GM23248 (cell line): ENCODE data around the gene ARMH4. TPM values are rescaled to one million over a fixed set of nuclear protein-coding genes. Genes with fewer than 3 reads are reported as not detected.

Experiments used
- DNase-seq: peaks from one replicate; pipeline ENCODE4 v3.0.0-alpha.2; 2015
- H2AFZ ChIP-seq: fragments of 200-600 bp; sonication (generic); 2 replicates; pipeline ENCODE4 v1.6.1; 2016; ENCODE audit warnings: antibody characterized with exemption
- H3F3A ChIP-seq: fragments of 200-600 bp; sonication (generic); 2 replicates; pipeline ENCODE4 v1.6.1; 2016; ENCODE audit warnings: mild to moderate bottlenecking, antibody characterized with exemption, mixed run types; ENCODE audit not compliant: insufficient read depth
- H3K27ac ChIP-seq: fragments of 200-600 bp; sonication (generic); 2 replicates; pipeline ENCODE4 v1.5.1; 2016; ENCODE audit warnings: mild to moderate bottlenecking
- H3K27me3 ChIP-seq: fragments of 200-600 bp; sonication (generic); replicated peaks from 2 replicates; pipeline ENCODE4 v1.6.1; 2016; ENCODE audit warnings: mild to moderate bottlenecking; ENCODE audit not compliant: insufficient read depth
- H3K36me3 ChIP-seq: fragments of 200-600 bp; sonication (generic); 2 replicates; pipeline ENCODE4 v1.6.1; 2016; ENCODE audit warnings: low read depth, mild to moderate bottlenecking
- H3K4me1 ChIP-seq: fragments of 200-600 bp; sonication (generic); 2 replicates; pipeline ENCODE4 v1.6.1; 2016; ENCODE audit warnings: mild to moderate bottlenecking; ENCODE audit not compliant: insufficient read depth
- H3K4me2 ChIP-seq: fragments of 200-600 bp; sonication (generic); one replicate; pipeline ENCODE4 v1.6.1; 2016; ENCODE audit warnings: mild to moderate bottlenecking; ENCODE audit not compliant: unreplicated experiment
- H3K4me3 ChIP-seq: fragments of 200-600 bp; sonication (generic); 2 replicates; pipeline ENCODE4 v1.5.1; 2016; ENCODE audit warnings: mild to moderate bottlenecking
- H3K79me2 ChIP-seq: fragments of 200-600 bp; sonication (generic); 2 replicates; pipeline ENCODE4 v1.6.1; 2016; ENCODE audit warnings: mild to moderate bottlenecking; ENCODE audit not compliant: insufficient read depth
- H3K9ac ChIP-seq: fragments of 200-600 bp; sonication (generic); 2 replicates; pipeline ENCODE4 v1.6.1; 2016; ENCODE audit warnings: mild to moderate bottlenecking
- H3K9me2 ChIP-seq: fragments of 200-600 bp; sonication (generic); 2 replicates; pipeline ENCODE4 v1.6.1; 2016; ENCODE audit warnings: mixed run types, mild to moderate bottlenecking, moderate library complexity; ENCODE audit not compliant: insufficient read depth
- H3K9me3 ChIP-seq: fragments of 200-600 bp; sonication (generic); one replicate; pipeline ENCODE4 v1.6.1; 2017; ENCODE audit warnings: low read depth
- H4K20me1 ChIP-seq: fragments of 200-600 bp; sonication (generic); 2 replicates; pipeline ENCODE4 v1.6.0; 2016; ENCODE audit not compliant: insufficient read depth
- EZH2 ChIP-seq: fragments of 200-600 bp; sonication (generic); IDR thresholded peaks from 2 replicates; pipeline ENCODE4 v1.6.1; 2018; ENCODE audit warnings: antibody characterized with exemption, mild to moderate bottlenecking; ENCODE audit not compliant: insufficient read depth, poor library complexity, severe bottlenecking
- EZH2phosphoT487 ChIP-seq: fragments of 200-600 bp; sonication (generic); IDR thresholded peaks from 2 replicates; pipeline ENCODE4 v1.6.1; 2018; ENCODE audit warnings: antibody characterized with exemption, moderate library complexity, mild to moderate bottlenecking, low read depth; ENCODE audit not compliant: insufficient read depth
- WGBS, 2 experiments: methylation state at CpG; one replicate each; pipeline ENCODE4 v1.1.6; 2015 to 2017; ENCODE audit warnings: low lambda C conversion rate in 2 of 2, low coverage in 1 of 2; ENCODE audit errors: missing lambda C conversion rate in 2 of 2; 5-methylcytosine and 5-hydroxymethylcytosine counted together
- in situ Hi-C: fragments of 300-500 bp; cut with MboI; formaldehyde crosslinking; loops from 2 replicates; pipeline ENCODE4 v1.15.0; 2020
- polyA plus RNA-seq: library from polyadenylated mRNA; unstranded; fragments of >200 nt; fragmentation: Nextera tagmentation; extraction: Ambion mirVana; gene quantifications from 2 replicates; pipeline ENCODE4 v1.2.1, GENCODE V29; 2016
- total RNA-seq: library from RNA; depleted of rRNA; stranded (reverse); fragments of >200 nt; shearing (Covaris generic); gene quantifications from 2 replicates; pipeline ENCODE4 v1.2.3, GENCODE V29; 2014

The ARMH4 gene
- total and polyA plus RNA-seq, 2 experiments from 2014 or later = 2.9 to 8.7 TPM

- Histone ChIP-seq H3K4me3 (no peak overlapping the region), H3K27ac (no peak overlapping the region), H4K20me1 (no peaks in the 10 kb centered on the region), H3K4me2 (no peak overlapping the region), H3K36me3 (no peaks in the 10 kb centered on the region), H3K9ac (no peak overlapping the region), H3K9me3 (no peaks in the 10 kb centered on the region), H3K4me1 (no peaks in the 10 kb centered on the region), H3K79me2 (no peaks in the 10 kb centered on the region), H3K27me3 (peaks cover 4% of the 10 kb centered on the region; the same call in 1 of the 2 replicates), H3K9me2 (no peaks in the 10 kb centered on the region), H2AFZ (no peak overlapping the region), H3F3A (no peaks in the 10 kb centered on the region)
- TF ChIP-seq EZH2phosphoT487 (no peak), EZH2 (no peak)
- in situ Hi-C loops = no loop called here
- DNase-seq = no peak
- 57 to 69% methylated on average over 3 of the region's 3 CpGs for WGBS, 2 experiments
Observed at GRCh38 chr14:58191763-58192601, 40.0 kb upstream of the ARMH4 start.

- in situ Hi-C loops = no loop called here
- Histone ChIP-seq H3K9me3 (no peaks in the 10 kb centered on the region), H2AFZ (no peak overlapping the region), H3K79me2 (no peaks in the 10 kb centered on the region), H3K4me3 (no peak overlapping the region), H3K9ac (no peak overlapping the region), H3F3A (no peaks in the 10 kb centered on the region), H3K36me3 (no peaks in the 10 kb centered on the region), H3K4me2 (no peak overlapping the region), H3K4me1 (no peaks in the 10 kb centered on the region), H3K27ac (no peak overlapping the region), H3K9me2 (no peaks in the 10 kb centered on the region), H3K27me3 (peaks cover 4% of the 10 kb centered on the region; the same call in 1 of the 2 replicates), H4K20me1 (no peaks in the 10 kb centered on the region)
- no peak for TF ChIP-seq EZH2phosphoT487
- DNase-seq = no peak
- WGBS, 2 experiments = 34 to 37% methylated on average over 2 of the region's 2 CpGs
Observed at GRCh38 chr14:58189176-58189575, 37.2 kb upstream of the ARMH4 start.

GRCh38 chr14:58177125-58177524 is 25.1 kb upstream of the ARMH4 start:
- no peaks in the 10 kb centered on the region for H3K4me1 ChIP-seq
- no peak overlapping the region for H3K9ac ChIP-seq
- no peaks in the 10 kb centered on the region for H3K36me3 ChIP-seq
- no peaks in the 10 kb centered on the region for H3F3A ChIP-seq
- no peak for TF ChIP-seq EZH2
- TF ChIP-seq EZH2phosphoT487 = no peak
- no peaks in the 10 kb centered on the region for H3K79me2 ChIP-seq
- no peak overlapping the region for H3K4me3 ChIP-seq
- H2AFZ ChIP-seq = no peak overlapping the region
- no peaks in the 10 kb centered on the region for H3K9me3 ChIP-seq
- no peaks in the 10 kb centered on the region for H3K9me2 ChIP-seq
- DNase-seq = no peak
- H3K27ac ChIP-seq = no peak overlapping the region
- no peaks in the 10 kb centered on the region for H4K20me1 ChIP-seq
- H3K4me2 ChIP-seq = no peak overlapping the region
- H3K27me3 ChIP-seq = no peaks in the 10 kb centered on the region
- WGBS, 2 experiments = 67 to 70% methylated on average over 5 of the region's 5 CpGs
- in situ Hi-C loops = no loop called here

GRCh38 chr14:58171090-58171489 is 19.1 kb upstream of the ARMH4 start:
- no peak for TF ChIP-seq EZH2
- no peak overlapping the region for H3K27ac ChIP-seq
- no peaks in the 10 kb centered on the region for H3K9me2 ChIP-seq
- no peaks in the 10 kb centered on the region for H3K79me2 ChIP-seq
- WGBS, 2 experiments = 11 to 12% methylated on average over 6 of the region's 6 CpGs
- H2AFZ ChIP-seq = no peak overlapping the region
- no peak overlapping the region for H3K4me3 ChIP-seq
- H4K20me1 ChIP-seq = no peaks in the 10 kb centered on the region
- peak overlapping the region; percentile 57 for H3K4me2 ChIP-seq
- H3K36me3 ChIP-seq = no peaks in the 10 kb centered on the region
- H3K9ac ChIP-seq = no peak overlapping the region
- H3K9me3 ChIP-seq = no peaks in the 10 kb centered on the region
- no peaks in the 10 kb centered on the region for H3K27me3 ChIP-seq
- H3F3A ChIP-seq = peaks cover 9% of the 10 kb centered on the region
- H3K4me1 ChIP-seq = peaks cover 9% of the 10 kb centered on the region
- in situ Hi-C loops = no loop called here
- peak; percentile 86 for DNase-seq

GRCh38 chr14:58167891-58168290 is 15.9 kb upstream of the ARMH4 start:
- Histone ChIP-seq H3K79me2 (no peaks in the 10 kb centered on the region), H3K27me3 (no peaks in the 10 kb centered on the region), H3K4me3 (no peak overlapping the region), H3K4me1 (peaks cover 13% of the 10 kb centered on the region), H3K36me3 (no peaks in the 10 kb centered on the region), H3K9me3 (no peaks in the 10 kb centered on the region), H3K9me2 (no peaks in the 10 kb centered on the region), H3K9ac (no peak overlapping the region), H4K20me1 (no peaks in the 10 kb centered on the region), H2AFZ (no peak overlapping the region), H3K4me2 (no peak overlapping the region), H3K27ac (no peak overlapping the region), H3F3A (peaks cover 14% of the 10 kb centered on the region)
- WGBS, 2 experiments = 74 to 82% methylated on average over 5 of the region's 5 CpGs
- DNase-seq = no peak
- TF ChIP-seq EZH2phosphoT487 = no peak
- no peak for TF ChIP-seq EZH2
- in situ Hi-C loops = no loop called here
